GM23338 (cell line): ENCODE measurements around the gene VSX1. TPM values are rescaled to one million over a fixed set of nuclear protein-coding genes. Genes with fewer than 3 reads are reported as not detected.

Experiments
- ATAC-seq: fragments of 200-7000 bp; cut with Tn5 transposase; 3 replicates; pipeline ENCODE4 v1.9.1; 2020
- DNase-seq: peaks from one replicate; pipeline ENCODE4 v3.0.0-alpha.2; 2015; ENCODE audit warnings: low spot score
- H2AFZ ChIP-seq: fragments of 200-600 bp; sonication (generic); 2 replicates; pipeline ENCODE4 v1.8.0; 2016; ENCODE audit warnings: antibody characterized with exemption, mild to moderate bottlenecking, moderate library complexity
- H3F3A ChIP-seq: fragments of 200-600 bp; sonication (generic); replicated peaks from 2 replicates; pipeline ENCODE4 v1.8.0; 2017; ENCODE audit warnings: antibody characterized with exemption, mixed run types, low read depth
- H3K27ac ChIP-seq: fragments of 200-600 bp; sonication (generic); 2 replicates; pipeline ENCODE4 v1.6.1; 2016; ENCODE audit warnings: low read depth
- H3K27me3 ChIP-seq: fragments of 200-600 bp; sonication (generic); 2 replicates; pipeline ENCODE4 v1.8.0; 2016; ENCODE audit warnings: mild to moderate bottlenecking, mixed run types, moderate library complexity; ENCODE audit not compliant: insufficient read depth
- H3K36me3 ChIP-seq: fragments of 200-600 bp; sonication (generic); 2 replicates; pipeline ENCODE4 v1.8.0; 2016; ENCODE audit warnings: mild to moderate bottlenecking; ENCODE audit not compliant: insufficient read depth
- H3K4me1 ChIP-seq: fragments of 200-600 bp; sonication (generic); 2 replicates; pipeline ENCODE4 v1.8.0; 2016; ENCODE audit warnings: mild to moderate bottlenecking, moderate library complexity; ENCODE audit not compliant: insufficient read depth
- H3K4me2 ChIP-seq: fragments of 200-600 bp; sonication (generic); 2 replicates; pipeline ENCODE4 v1.7.1; 2017; ENCODE audit warnings: mixed run types
- H3K4me3 ChIP-seq: fragments of 200-600 bp; sonication (generic); 2 replicates; pipeline ENCODE4 v1.6.1; 2016; ENCODE audit warnings: mixed run types
- H3K79me2 ChIP-seq: fragments of 200-600 bp; sonication (generic); replicated peaks from 2 replicates; pipeline ENCODE4 v1.8.0; 2017; ENCODE audit warnings: mild to moderate bottlenecking; ENCODE audit not compliant: insufficient read depth
- H3K9me2 ChIP-seq: fragments of 200-600 bp; sonication (generic); 2 replicates; pipeline ENCODE4 v1.8.0; 2017; ENCODE audit not compliant: insufficient read depth
- H4K20me1 ChIP-seq: fragments of 200-600 bp; sonication (generic); replicated peaks from 2 replicates; pipeline ENCODE4 v1.8.0; 2017; ENCODE audit warnings: mild to moderate bottlenecking; ENCODE audit not compliant: insufficient read depth
- H3K27ac Mint-ChIP-seq: 2 replicates; pipeline ENCODE4 v1.8.0; 2020; ENCODE audit warnings: inconsistent platforms, mild to moderate bottlenecking, moderate library complexity, mixed read lengths
- H3K27me3 Mint-ChIP-seq: 3 replicates; pipeline ENCODE4 v1.8.0; 2022; ENCODE audit warnings: low read depth, mild to moderate bottlenecking, moderate library complexity, mixed read lengths, inconsistent platforms; ENCODE audit not compliant: insufficient read depth, poor library complexity
- H3K36me3 Mint-ChIP-seq: 3 replicates; pipeline ENCODE4 v1.8.0; 2021; ENCODE audit warnings: low read depth, mild to moderate bottlenecking, inconsistent platforms, moderate library complexity, mixed read lengths
- H3K4me1 Mint-ChIP-seq: 3 replicates; pipeline ENCODE4 v1.8.0; 2020; ENCODE audit warnings: mild to moderate bottlenecking, inconsistent platforms, mixed read lengths
- H3K4me3 Mint-ChIP-seq: 3 replicates; pipeline ENCODE4 v1.8.0; 2021; ENCODE audit warnings: moderate library complexity, mild to moderate bottlenecking, inconsistent platforms, mixed read lengths
- H3K9me3 Mint-ChIP-seq: 3 replicates; pipeline ENCODE4 v1.8.0; 2020; ENCODE audit warnings: moderate library complexity, mild to moderate bottlenecking, inconsistent platforms, mixed read lengths
- CREB1 ChIP-seq: fragments of 250-450 bp; sonication (Bioruptor Pico); IDR thresholded peaks from 2 replicates; pipeline ENCODE4 v1.5.0; 2020; ENCODE audit warnings: low read depth, mild to moderate bottlenecking, moderate library complexity
- CTCF ChIP-seq, 2 experiments: fragments of 200-600 bp in 1 of 2; sonication (generic) in 1 of 2; conservative IDR thresholded peaks; 2 replicates each; pipeline versions ENCODE4 v1.5.1 to v1.6.1; 2016 to 2017; ENCODE audit warnings: antibody characterized with exemption in 2 of 2, low read depth in 2 of 2, mild to moderate bottlenecking in 2 of 2, moderate library complexity in 1 of 2
- ETS1 ChIP-seq: IDR thresholded peaks from 2 replicates; pipeline ENCODE4 v1.6.1; 2016; ENCODE audit warnings: antibody characterized with exemption
- EZH2 ChIP-seq: fragments of 200-600 bp; sonication (generic); IDR thresholded peaks from one replicate; pipeline ENCODE4 v1.8.0; 2017; ENCODE audit warnings: antibody characterized with exemption, mild to moderate bottlenecking, low read depth; ENCODE audit not compliant: unreplicated experiment
- EZH2phosphoT487 ChIP-seq: fragments of 200-600 bp; sonication (generic); IDR thresholded peaks from one replicate; pipeline ENCODE4 v1.8.1; 2018; ENCODE audit warnings: antibody characterized with exemption; ENCODE audit not compliant: unreplicated experiment
- JUNB ChIP-seq: IDR thresholded peaks from one replicate; pipeline ENCODE4 v1.6.1; 2016; ENCODE audit warnings: antibody characterized with exemption; ENCODE audit not compliant: unreplicated experiment
- NANOG ChIP-seq: IDR thresholded peaks from 2 replicates; pipeline ENCODE4 v1.6.1; 2016; ENCODE audit warnings: antibody characterized with exemption, borderline replicate concordance
- POLR2AphosphoS5 ChIP-seq: IDR thresholded peaks from 2 replicates; pipeline ENCODE4 v1.6.1; 2016; ENCODE audit warnings: antibody characterized with exemption, low read depth
- REST ChIP-seq: IDR thresholded peaks from one replicate; pipeline ENCODE4 v1.6.1; 2018; ENCODE audit warnings: antibody characterized with exemption; ENCODE audit not compliant: unreplicated experiment
- STAT1 ChIP-seq: IDR thresholded peaks from one replicate; pipeline ENCODE4 v1.6.1; 2016; ENCODE audit warnings: antibody characterized with exemption; ENCODE audit not compliant: unreplicated experiment
- ZNF114 ChIP-seq: fragments of 250-450 bp; sonication (Bioruptor Pico); IDR thresholded peaks from 2 replicates; pipeline ENCODE4 v1.5.0; 2020; ENCODE audit warnings: mild to moderate bottlenecking, moderate library complexity
- ZNF331 ChIP-seq: fragments of 250-450 bp; sonication (Bioruptor Pico); IDR thresholded peaks from 2 replicates; pipeline ENCODE4 v1.5.0; 2020; ENCODE audit warnings: low read depth, mild to moderate bottlenecking, moderate library complexity
- ZNF462 ChIP-seq: fragments of 250-450 bp; sonication (Bioruptor Pico); IDR thresholded peaks from 2 replicates; pipeline ENCODE4 v1.5.0; 2020; ENCODE audit warnings: mild to moderate bottlenecking, moderate library complexity
- polyA plus RNA-seq: library from polyadenylated mRNA; unstranded; fragments of >200 nt; fragmentation: Nextera tagmentation; extraction: Ambion mirVana; gene quantifications from 2 replicates; pipeline ENCODE4 v1.2.1, GENCODE V29; 2016
- total RNA-seq: library from RNA; depleted of rRNA; stranded (reverse); fragments of >200 nt; shearing (Covaris generic); gene quantifications from 2 replicates; pipeline ENCODE4 v1.2.3, GENCODE V29; 2014

Gene VSX1
- total and polyA plus RNA-seq, 2 experiments from 2014 or later, result 0.73 TPM; not detected in 1

- peaks cover 73% of the 10 kb centered on the region for H3K27me3 ChIP-seq
- peaks cover 71% of the 10 kb centered on the region for H3K27me3 Mint-ChIP-seq
- no peaks in the 10 kb centered on the region for H3K36me3 Mint-ChIP-seq
- no peaks in the 10 kb centered on the region for H3K36me3 ChIP-seq
- no peak overlapping the region for H2AFZ ChIP-seq
- H3K27ac Mint-ChIP-seq, result no peak overlapping the region
- H3K27ac ChIP-seq, result no peak overlapping the region
- peaks cover 18% of the 10 kb centered on the region; the same call in 2 of the 3 replicates for H3K4me1 Mint-ChIP-seq
- H3K4me2 ChIP-seq, result no peak overlapping the region
- H3F3A ChIP-seq, result 0 out of 2 replicates have a peak, but pooled peaks cover 5% of the 10 kb centered on the region
- H4K20me1 ChIP-seq, result peaks cover 10% of the 10 kb centered on the region
- TF ChIP-seq ETS1 (no peak), ZNF331 (CRISPR knock-in tag) (no peak), ZNF114 (CRISPR knock-in tag) (no peak), EZH2phosphoT487 (no peak), NANOG (no peak), STAT1 (no peak), REST (no peak), ZNF462 (CRISPR knock-in tag) (no peak), CREB1 (CRISPR knock-in tag) (no peak), EZH2 (no peak), POLR2AphosphoS5 (no peak), CTCF (conservative IDR thresholded peaks at IDR 0.05; ENCODE audit: low read depth in 2 of 2) (no peak), JUNB (no peak)
- H3K9me3 Mint-ChIP-seq, result peaks cover 3% of the 10 kb centered on the region; the same call in 2 of the 3 replicates
- no peak for DNase-seq
- peak overlapping the region; percentile 29; the same call in 2 of the 3 replicates for H3K4me3 Mint-ChIP-seq
- no peak for ATAC-seq
- H3K4me3 ChIP-seq, result no peak overlapping the region
- H3K4me1 ChIP-seq, result peaks cover 11% of the 10 kb centered on the region
- no peaks in the 10 kb centered on the region for H3K9me2 ChIP-seq
- H3K79me2 ChIP-seq, result no peaks in the 10 kb centered on the region
These were observed 4.0 kb upstream of the VSX1 start for GRCh38 chr20:25085756-25086495.
